ENCODE results near the gene DENND11.

Gene DENND11

DNA sequence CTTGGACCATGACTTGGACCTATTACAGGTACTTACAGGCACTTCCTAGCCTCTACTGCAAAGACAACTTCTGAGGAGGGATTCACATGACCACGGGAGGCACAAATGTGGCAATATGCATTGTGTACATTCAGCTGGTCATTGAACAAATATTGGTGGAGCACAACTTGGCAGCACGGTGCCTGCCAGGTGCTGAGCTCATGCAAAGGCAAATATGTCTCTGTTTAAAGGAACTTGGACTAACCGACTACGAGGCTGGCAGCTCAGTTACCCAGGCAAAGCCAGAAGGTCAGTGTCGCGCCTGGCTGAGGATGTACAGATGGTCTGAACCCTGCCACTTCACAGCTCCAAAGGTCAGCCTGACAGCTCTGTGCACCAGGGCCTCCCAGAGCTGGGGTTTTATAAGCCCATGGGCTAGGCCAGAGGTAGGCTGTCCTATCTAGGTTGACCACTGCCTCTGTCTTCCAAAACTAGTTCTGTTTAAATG is 6.1 kb downstream of the DENND11 start:
- Histone ChIP-seq H3K4me3 (ENCODE audit: low read depth, low read length) (no peak overlapping the region), H3K9me3 (ENCODE audit: insufficient read depth, low read depth, low read length) (no peaks in the 10 kb centered on the region), H2BK120ac (ENCODE audit: insufficient read depth, low read length, poor library complexity) (no peak overlapping the region), H2AK5ac (ENCODE audit: low read length) (no peak overlapping the region), H3K18ac (ENCODE audit: low read length) (no peak overlapping the region), H3K9ac (ENCODE audit: low read length) (no peak overlapping the region), H2AFZ (ENCODE audit: insufficient read depth, low read length, poor library complexity) (no peak overlapping the region), H3K23ac (ENCODE audit: low read length) (peak overlapping the region; percentile 37), H2BK12ac (ENCODE audit: low read length) (no peak overlapping the region), H4K8ac (ENCODE audit: low read depth, low read length) (no peak overlapping the region), H4K12ac (ENCODE audit: low read depth, low read length) (no peak overlapping the region), H2BK5ac (ENCODE audit: low read depth, low read length, poor library complexity) (no peak overlapping the region), H3K4me1 (ENCODE audit: control insufficient read depth in 1 of 2, insufficient read depth in 2 of 2, low read length in 2 of 2) (peaks cover 0 to 4% of the 10 kb centered on the region in 2 experiments), H3K4ac (ENCODE audit: low read depth, low read length) (no peak overlapping the region), H4K91ac (ENCODE audit: low read depth, low read length) (no peak overlapping the region), H3K14ac (ENCODE audit: low read length) (no peak overlapping the region), H3K4me2 (ENCODE audit: low read length) (no peak overlapping the region), H3K27ac (ENCODE audit: low read depth, low read length) (no peak overlapping the region), H3K36me3 (ENCODE audit: control insufficient read depth in 1 of 2, insufficient read depth in 2 of 2, low read length in 2 of 2) (no peaks in the 10 kb centered on the region), H3K79me1 (ENCODE audit: low read length) (no peaks in the 10 kb centered on the region), H3K79me2 (ENCODE audit: control insufficient read depth, insufficient read depth, low read length, poor library complexity) (no peaks in the 10 kb centered on the region), H3K27me3 (ENCODE audit: insufficient read depth, low read length) (no peaks in the 10 kb centered on the region)
- DNase-seq = no peak
- no CpG with 5 or more reads among the region's 6 CpGs for WGBS (ENCODE audit: extremely low coverage, insufficient coverage, insufficient read length)

DNA sequence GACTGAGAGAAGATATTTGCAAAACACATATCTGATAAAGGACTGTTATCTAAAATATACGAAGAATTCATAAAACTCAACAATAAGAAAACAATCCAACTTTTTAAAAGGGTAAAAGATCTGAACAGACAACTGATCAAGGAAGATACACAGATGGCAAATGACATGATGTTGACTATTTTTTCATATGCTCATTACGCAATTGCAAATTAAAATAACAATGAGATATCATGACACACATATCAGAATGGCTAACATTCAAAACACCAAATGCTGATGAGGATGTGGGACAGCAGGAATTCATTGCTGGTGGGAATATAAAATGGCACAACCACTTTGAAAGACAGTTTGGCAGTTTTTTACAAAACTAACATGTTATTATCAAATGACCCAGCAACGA is 8.9 kb downstream of the DENND11 start:
- no peak overlapping the region for H3K4me3 ChIP-seq (ENCODE audit: low read depth, low read length)
- no peak overlapping the region for H4K12ac ChIP-seq (ENCODE audit: low read depth, low read length)

GRCh38 chr7:141691961-141692360 is 10.0 kb downstream of the DENND11 start:
- no peak overlapping the region for H3K9ac ChIP-seq (ENCODE audit: low read length)
- no peaks in the 10 kb centered on the region for H3K9me3 ChIP-seq (ENCODE audit: insufficient read depth, low read depth, low read length)
- no peak overlapping the region for H3K27ac ChIP-seq (ENCODE audit: low read depth, low read length)
- H3K4me3 ChIP-seq (ENCODE audit: low read depth, low read length) = no peak overlapping the region
- no peak overlapping the region for H3K18ac ChIP-seq (ENCODE audit: low read length)
- no peaks in the 10 kb centered on the region for H3K4me1 ChIP-seq (ENCODE audit: control insufficient read depth in 1 of 2, insufficient read depth in 2 of 2, low read length in 2 of 2)
- H3K27me3 ChIP-seq (ENCODE audit: insufficient read depth, low read length) = no peaks in the 10 kb centered on the region
- no peak overlapping the region for H4K12ac ChIP-seq (ENCODE audit: low read depth, low read length)
- no peaks in the 10 kb centered on the region for H3K79me2 ChIP-seq (ENCODE audit: control insufficient read depth, insufficient read depth, low read length, poor library complexity)
- no peak overlapping the region for H3K14ac ChIP-seq (ENCODE audit: low read length)
- no peak overlapping the region for H4K8ac ChIP-seq (ENCODE audit: low read depth, low read length)
- H2BK120ac ChIP-seq (ENCODE audit: insufficient read depth, low read length, poor library complexity) = no peak overlapping the region
- H2BK12ac ChIP-seq (ENCODE audit: low read length) = no peak overlapping the region
- DNase-seq = no peak
- H3K79me1 ChIP-seq (ENCODE audit: low read length) = no peaks in the 10 kb centered on the region
- no peak overlapping the region for H3K23ac ChIP-seq (ENCODE audit: low read length)
- H2BK5ac ChIP-seq (ENCODE audit: low read depth, low read length, poor library complexity) = no peak overlapping the region
- no peak overlapping the region for H2AFZ ChIP-seq (ENCODE audit: insufficient read depth, low read length, poor library complexity)
- no peak overlapping the region for H3K4ac ChIP-seq (ENCODE audit: low read depth, low read length)
- WGBS (ENCODE audit: extremely low coverage, insufficient coverage, insufficient read length) = no CpG with 5 or more reads among the region's 4 CpGs
- no peak overlapping the region for H4K91ac ChIP-seq (ENCODE audit: low read depth, low read length)
- H3K4me2 ChIP-seq (ENCODE audit: low read length) = no peak overlapping the region
- peaks cover 0 to 4% of the 10 kb centered on the region in 2 experiments for H3K36me3 ChIP-seq (ENCODE audit: control insufficient read depth in 1 of 2, insufficient read depth in 2 of 2, low read length in 2 of 2)
- no peak overlapping the region for H2AK5ac ChIP-seq (ENCODE audit: low read length)

More for the DNA sequence above, 8.9 kb downstream of the DENND11 start:
- Histone ChIP-seq H3K4ac (ENCODE audit: low read depth, low read length) (no peak overlapping the region), H3K14ac (ENCODE audit: low read length) (no peak overlapping the region), H4K91ac (ENCODE audit: low read depth, low read length) (no peak overlapping the region), H2BK120ac (ENCODE audit: insufficient read depth, low read length, poor library complexity) (no peak overlapping the region), H3K27me3 (ENCODE audit: insufficient read depth, low read length) (no peaks in the 10 kb centered on the region), H2AK5ac (ENCODE audit: low read length) (no peak overlapping the region), H3K4me2 (ENCODE audit: low read length) (no peak overlapping the region), H3K18ac (ENCODE audit: low read length) (no peak overlapping the region), H4K8ac (ENCODE audit: low read depth, low read length) (no peak overlapping the region), H3K36me3 (ENCODE audit: control insufficient read depth in 1 of 2, insufficient read depth in 2 of 2, low read length in 2 of 2) (peaks cover 0 to 4% of the 10 kb centered on the region in 2 experiments), H3K27ac (ENCODE audit: low read depth, low read length) (no peak overlapping the region), H3K23ac (ENCODE audit: low read length) (no peak overlapping the region), H2BK5ac (ENCODE audit: low read depth, low read length, poor library complexity) (no peak overlapping the region), H2BK12ac (ENCODE audit: low read length) (no peak overlapping the region), H3K9ac (ENCODE audit: low read length) (no peak overlapping the region), H3K79me2 (ENCODE audit: control insufficient read depth, insufficient read depth, low read length, poor library complexity) (no peaks in the 10 kb centered on the region), H3K4me1 (ENCODE audit: control insufficient read depth in 1 of 2, insufficient read depth in 2 of 2, low read length in 2 of 2) (no peaks in the 10 kb centered on the region), H3K79me1 (ENCODE audit: low read length) (no peaks in the 10 kb centered on the region), H3K9me3 (ENCODE audit: insufficient read depth, low read depth, low read length) (no peaks in the 10 kb centered on the region), H2AFZ (ENCODE audit: insufficient read depth, low read length, poor library complexity) (no peak overlapping the region)
- peak in 1 of 2 donors; percentile 35 for DNase-seq
- WGBS (ENCODE audit: extremely low coverage, insufficient coverage, insufficient read length) = no CpG with 5 or more reads among the region's 3 CpGs

- Histone ChIP-seq H4K12ac (ENCODE audit: low read depth, low read length) (no peak overlapping the region), H4K91ac (ENCODE audit: low read depth, low read length) (no peak overlapping the region), H3K4me3 (ENCODE audit: low read depth, low read length) (no peak overlapping the region), H3K27me3 (ENCODE audit: insufficient read depth, low read length) (no peaks in the 10 kb centered on the region), H3K9ac (ENCODE audit: low read length) (no peak overlapping the region), H2AK5ac (ENCODE audit: low read length) (no peak overlapping the region), H2BK5ac (ENCODE audit: low read depth, low read length, poor library complexity) (no peak overlapping the region), H3K14ac (ENCODE audit: low read length) (no peak overlapping the region), H3K23ac (ENCODE audit: low read length) (no peak overlapping the region), H3K9me3 (ENCODE audit: insufficient read depth, low read depth, low read length) (no peaks in the 10 kb centered on the region), H3K4ac (ENCODE audit: low read depth, low read length) (no peak overlapping the region), H2BK12ac (ENCODE audit: low read length) (no peak overlapping the region), H3K4me1 (ENCODE audit: control insufficient read depth in 1 of 2, insufficient read depth in 2 of 2, low read length in 2 of 2) (no peaks in the 10 kb centered on the region), H3K18ac (ENCODE audit: low read length) (no peak overlapping the region), H3K27ac (ENCODE audit: low read depth, low read length) (no peak overlapping the region), H4K8ac (ENCODE audit: low read depth, low read length) (no peak overlapping the region), H3K79me2 (ENCODE audit: control insufficient read depth, insufficient read depth, low read length, poor library complexity) (no peaks in the 10 kb centered on the region), H2BK120ac (ENCODE audit: insufficient read depth, low read length, poor library complexity) (no peak overlapping the region), H3K79me1 (ENCODE audit: low read length) (no peaks in the 10 kb centered on the region), H3K4me2 (ENCODE audit: low read length) (no peak overlapping the region), H3K36me3 (ENCODE audit: control insufficient read depth in 1 of 2, insufficient read depth in 2 of 2, low read length in 2 of 2) (peaks cover 0 to 4% of the 10 kb centered on the region in 2 experiments), H2AFZ (ENCODE audit: insufficient read depth, low read length, poor library complexity) (no peak overlapping the region)
- no CpG with 5 or more reads among the region's 3 CpGs for WGBS (ENCODE audit: extremely low coverage, insufficient coverage, insufficient read length)
- no peak for DNase-seq
These were observed 10.4 kb downstream of the DENND11 start for GRCh38 chr7:141691540-141691939.
